Activated naive CD4-positive, alpha-beta T cell treated with anti-CD3 and anti-CD28 coated beads, Interleukin-2, amount 10 ng/mL, durations not matched to agents 7 days and 5 days (primary cell): ENCODE results near the gene NLRP5.
"Not testable (repeated sequence)": the region's sequence is repeated elsewhere in the genome, so short reads cannot be mapped to it uniquely, and the experiment has no call there.

ENCODE experiments used
- CTCF ChIA-PET: fragments of 350-600 bp; sonication (Branson Sonifier 250); formaldehyde crosslinking; loops from one replicate; lab custom pipeline; 2021; ENCODE audit warnings: antibody characterized with exemption; lab: Charles Lee
- DNase-seq: peaks from one replicate; pipeline ENCODE4 v3.0.0-alpha.2; 2020
- H3K27ac Mint-ChIP-seq: one replicate; pipeline ENCODE4 v1.8.0; 2021; ENCODE audit warnings: mild to moderate bottlenecking, moderate library complexity, mixed read lengths
- H3K27me3 Mint-ChIP-seq: one replicate; pipeline ENCODE4 v1.8.0; 2021; ENCODE audit warnings: mild to moderate bottlenecking, mixed read lengths
- H3K36me3 Mint-ChIP-seq: one replicate; pipeline ENCODE4 v1.8.0; 2021; ENCODE audit warnings: mixed read lengths
- H3K4me1 Mint-ChIP-seq: one replicate; pipeline ENCODE4 v1.8.0; 2021; ENCODE audit warnings: mixed read lengths
- H3K4me3 Mint-ChIP-seq: one replicate; pipeline ENCODE4 v1.8.0; 2021; ENCODE audit warnings: mild to moderate bottlenecking, moderate library complexity, mixed read lengths
- H3K9me3 Mint-ChIP-seq: one replicate; pipeline ENCODE4 v1.8.0; 2021; ENCODE audit warnings: mixed read lengths

Gene NLRP5

GRCh38 chr19:55986487-55986886, at the start of gene NLRP5:
Gene NLRP5, plus strand, starts transcription at chr19:55986775.
- Mint-ChIP-seq H3K4me1 (no peaks in the 10 kb centered on the region), H3K4me3 (no peak within 1 kb of the TSS), H3K27ac (no peak within 1 kb of the TSS), H3K9me3 (peaks cover 24% of the 10 kb centered on the region), H3K27me3 (no peaks in the 10 kb centered on the region), H3K36me3 (no peaks in the 10 kb centered on the region)
- CTCF ChIA-PET, result no interaction called here
- no peak for DNase-seq

GRCh38 chr19:55939206-55939605, 47.4 kb upstream of the NLRP5 start:
- no peak for DNase-seq
- Mint-ChIP-seq H3K9me3 (peaks cover 42% of the 10 kb centered on the region), H3K27ac (no peak overlapping the region), H3K4me1 (no peaks in the 10 kb centered on the region), H3K4me3 (no peak overlapping the region), H3K36me3 (no peaks in the 10 kb centered on the region), H3K27me3 (no peaks in the 10 kb centered on the region)
- CTCF ChIA-PET, result no interaction called here

GRCh38 chr19:55940306-55940705, 46.3 kb upstream of the NLRP5 start:
- no peaks in the 10 kb centered on the region for H3K27me3 Mint-ChIP-seq
- no peak overlapping the region for H3K27ac Mint-ChIP-seq

GRCh38 chr19:55947532-55947931, 39.0 kb upstream of the NLRP5 start, which contains the start of gene NLRP8:
Gene NLRP8, plus strand, starts transcription at chr19:55947832.
- CTCF ChIA-PET, result no interaction called here
- H3K27me3 Mint-ChIP-seq, result no peaks in the 10 kb centered on the region
- no peak for DNase-seq
- peaks cover 42% of the 10 kb centered on the region for H3K9me3 Mint-ChIP-seq
- no peaks in the 10 kb centered on the region for H3K4me1 Mint-ChIP-seq
- no peak within 1 kb of the TSS for H3K4me3 Mint-ChIP-seq
- H3K27ac Mint-ChIP-seq, result no peak within 1 kb of the TSS
- no peaks in the 10 kb centered on the region for H3K36me3 Mint-ChIP-seq

More at GRCh38 chr19:55940306-55940705, 46.3 kb upstream of the NLRP5 start:
- CTCF ChIA-PET, result no interaction called here
- H3K4me3 Mint-ChIP-seq, result no peak overlapping the region
- no peak for DNase-seq
- peaks cover 39% of the 10 kb centered on the region for H3K9me3 Mint-ChIP-seq
- H3K4me1 Mint-ChIP-seq, result no peaks in the 10 kb centered on the region
- no peaks in the 10 kb centered on the region for H3K36me3 Mint-ChIP-seq

- H3K4me3 Mint-ChIP-seq, DNase-seq, H3K27me3 Mint-ChIP-seq, H3K4me1 Mint-ChIP-seq, H3K27ac Mint-ChIP-seq, H3K36me3 Mint-ChIP-seq, CTCF ChIA-PET: not testable (repeated sequence)
- H3K9me3 Mint-ChIP-seq, result peaks cover 40% of the 10 kb centered on the region
Observed at GRCh38 chr19:55950566-55950965, 36.0 kb upstream of the NLRP5 start.

GRCh38 chr19:55956431-55956830, 30.1 kb upstream of the NLRP5 start:
- CTCF ChIA-PET, result no interaction called here
- no peak for DNase-seq
- no peaks in the 10 kb centered on the region for H3K4me1 Mint-ChIP-seq
- peaks cover 27% of the 10 kb centered on the region for H3K9me3 Mint-ChIP-seq
- H3K4me3 Mint-ChIP-seq, result no peak overlapping the region
- H3K36me3 Mint-ChIP-seq, result no peaks in the 10 kb centered on the region
- H3K27ac Mint-ChIP-seq, result no peak overlapping the region
- no peaks in the 10 kb centered on the region for H3K27me3 Mint-ChIP-seq

GRCh38 chr19:55958356-55958755, 28.2 kb upstream of the NLRP5 start:
- Mint-ChIP-seq H3K27me3 (no peaks in the 10 kb centered on the region), H3K27ac (no peak overlapping the region), H3K4me3 (no peak overlapping the region), H3K9me3 (peaks cover 23% of the 10 kb centered on the region), H3K36me3 (no peaks in the 10 kb centered on the region), H3K4me1 (no peaks in the 10 kb centered on the region)
- no peak for DNase-seq
- CTCF ChIA-PET, result no interaction called here

GRCh38 chr19:55959996-55960675, 26.4 kb upstream of the NLRP5 start:
- Mint-ChIP-seq H3K27ac (no peak overlapping the region), H3K4me1 (no peaks in the 10 kb centered on the region), H3K36me3 (no peaks in the 10 kb centered on the region), H3K27me3 (no peaks in the 10 kb centered on the region), H3K4me3 (no peak overlapping the region), H3K9me3 (peaks cover 23% of the 10 kb centered on the region)
- CTCF ChIA-PET, result no interaction called here
- no peak for DNase-seq

- Mint-ChIP-seq H3K9me3 (peaks cover 25% of the 10 kb centered on the region), H3K27ac (no peak overlapping the region), H3K4me1 (no peaks in the 10 kb centered on the region), H3K36me3 (no peaks in the 10 kb centered on the region), H3K27me3 (no peaks in the 10 kb centered on the region), H3K4me3 (no peak overlapping the region)
- DNase-seq, result no peak
- CTCF ChIA-PET, result no interaction called here
Observed at GRCh38 chr19:55962186-55962585, 24.4 kb upstream of the NLRP5 start.

GRCh38 chr19:55973982-55974381, 12.6 kb upstream of the NLRP5 start:
- Mint-ChIP-seq H3K4me3 (no peak overlapping the region), H3K4me1 (no peaks in the 10 kb centered on the region), H3K9me3 (peaks cover 25% of the 10 kb centered on the region), H3K27me3 (no peaks in the 10 kb centered on the region), H3K36me3 (no peaks in the 10 kb centered on the region), H3K27ac (no peak overlapping the region)
- DNase-seq, result no peak
- CTCF ChIA-PET, result no interaction called here

- H3K27ac Mint-ChIP-seq, result no peak overlapping the region
- H3K4me3 Mint-ChIP-seq, result no peak overlapping the region
- no peaks in the 10 kb centered on the region for H3K4me1 Mint-ChIP-seq
- DNase-seq, result no peak
- CTCF ChIA-PET, result no interaction called here
- H3K9me3 Mint-ChIP-seq, result peaks cover 30% of the 10 kb centered on the region
- H3K27me3 Mint-ChIP-seq, result no peaks in the 10 kb centered on the region
- no peaks in the 10 kb centered on the region for H3K36me3 Mint-ChIP-seq
Observed at GRCh38 chr19:55980415-55980814, 6.2 kb upstream of the NLRP5 start.

- H3K27me3 Mint-ChIP-seq, result no peaks in the 10 kb centered on the region
- no peaks in the 10 kb centered on the region for H3K36me3 Mint-ChIP-seq
- H3K9me3 Mint-ChIP-seq, result peaks cover 26% of the 10 kb centered on the region
- no peak overlapping the region for H3K27ac Mint-ChIP-seq
- DNase-seq, result no peak
- no peak overlapping the region for H3K4me3 Mint-ChIP-seq
- H3K4me1 Mint-ChIP-seq, result no peaks in the 10 kb centered on the region
- CTCF ChIA-PET, result no interaction called here
Observed at GRCh38 chr19:55985254-55985653, 1.3 kb upstream of the NLRP5 start.

- Mint-ChIP-seq H3K9me3 (peaks cover 31% of the 10 kb centered on the region), H3K4me1 (no peaks in the 10 kb centered on the region), H3K27ac (no peak overlapping the region), H3K4me3 (no peak overlapping the region), H3K27me3 (no peaks in the 10 kb centered on the region), H3K36me3 (no peaks in the 10 kb centered on the region)
- DNase-seq, result no peak
- CTCF ChIA-PET, result interaction anchor here (1.1 kb wide), 1 partner anchor 75 kb away, joined by 3 read pairs; no protein-coding TSS in a partner anchor
Observed at GRCh38 chr19:55990831-55991230, 4.3 kb downstream of the NLRP5 start.

GRCh38 chr19:55993492-55993891, 6.9 kb downstream of the NLRP5 start:
- DNase-seq, result no peak
- CTCF ChIA-PET, result no interaction called here
- Mint-ChIP-seq H3K4me1 (no peaks in the 10 kb centered on the region), H3K4me3 (no peak overlapping the region), H3K9me3 (peaks cover 32% of the 10 kb centered on the region), H3K27ac (no peak overlapping the region), H3K36me3 (no peaks in the 10 kb centered on the region), H3K27me3 (no peaks in the 10 kb centered on the region)

GRCh38 chr19:56014765-56015164, 28.2 kb downstream of the NLRP5 start:
- no peak for DNase-seq
- Mint-ChIP-seq H3K4me3 (no peak overlapping the region), H3K36me3 (no peaks in the 10 kb centered on the region), H3K27ac (no peak overlapping the region), H3K4me1 (no peaks in the 10 kb centered on the region), H3K9me3 (peaks cover 36% of the 10 kb centered on the region), H3K27me3 (no peaks in the 10 kb centered on the region)
- CTCF ChIA-PET, result no interaction called here
